HepG2 (cell line): ENCODE results near the gene AMIGO1. TPM values are rescaled to one million over a fixed set of nuclear protein-coding genes. Genes with fewer than 3 reads are reported as not detected.

Source experiments
- AHR ChIP-seq: IDR thresholded peaks from 2 replicates; pipeline ENCODE4 v1.6.1; 2018; ENCODE audit warnings: missing genetic modification reagents, missing compliant biosample characterization
- ELF4 ChIP-seq: sonication (generic); formaldehyde crosslinking; IDR thresholded peaks from 2 replicates; pipeline ENCODE4 v1.5.0; 2020; ENCODE audit warnings: missing genetic modification reagents, mild to moderate bottlenecking, moderate library complexity, borderline replicate concordance
- ERF ChIP-seq: IDR thresholded peaks from 2 replicates; pipeline ENCODE4 v1.6.1; 2018; ENCODE audit warnings: missing biosample characterization, missing genetic modification reagents
- GABPA ChIP-seq, 2 experiments: IDR thresholded peaks; 2 replicates each; pipeline ENCODE4 v1.6.1; 2011 to 2016; ENCODE audit warnings: low read depth in 2 of 2, low read length in 1 of 2, missing biosample characterization in 1 of 2, missing genetic modification characterization in 1 of 2
- GZF1 ChIP-seq: sonication (generic); formaldehyde crosslinking; IDR thresholded peaks from 2 replicates; pipeline ENCODE4 v1.5.1; 2020; ENCODE audit warnings: mild to moderate bottlenecking, missing genetic modification reagents
- HBP1 ChIP-seq: IDR thresholded peaks from 2 replicates; pipeline ENCODE4 v1.6.1; 2016; ENCODE audit warnings: low read depth, control low read depth
- JDP2 ChIP-seq: sonication (generic); formaldehyde crosslinking; IDR thresholded peaks from 2 replicates; pipeline ENCODE4 v1.8.1; 2022; ENCODE audit warnings: missing genetic modification reagents, borderline replicate concordance
- KAT8 ChIP-seq: IDR thresholded peaks from 2 replicates; pipeline ENCODE4 v1.6.1; 2016; ENCODE audit warnings: missing genetic modification reagents, missing compliant biosample characterization
- KLF15 ChIP-seq: sonication (generic); formaldehyde crosslinking; IDR thresholded peaks from 2 replicates; pipeline ENCODE4 v1.8.1; 2023; ENCODE audit warnings: borderline replicate concordance, mild to moderate bottlenecking, inconsistent platforms, missing genetic modification reagents, mixed read lengths
- KLF16 ChIP-seq, 2 experiments: sonication (generic) in 1 of 2; formaldehyde crosslinking in 1 of 2; IDR thresholded peaks; 2 replicates each; pipeline versions ENCODE4 v1.6.1 to v1.8.0; 2016 to 2023; ENCODE audit warnings: missing genetic modification reagents in 2 of 2, missing compliant biosample characterization in 1 of 2
- MIXL1 ChIP-seq: IDR thresholded peaks from 2 replicates; pipeline ENCODE4 v1.6.1; 2016
- NFKBIZ ChIP-seq: IDR thresholded peaks from 2 replicates; pipeline ENCODE4 v1.6.1; 2018; ENCODE audit warnings: missing genetic modification reagents, missing compliant biosample characterization
- NR2C2 ChIP-seq: sonication (generic); formaldehyde crosslinking; IDR thresholded peaks from 2 replicates; pipeline ENCODE4 v1.4.0; 2020; ENCODE audit warnings: missing genetic modification reagents, mild to moderate bottlenecking, moderate library complexity, borderline replicate concordance
- PBX2 ChIP-seq: IDR thresholded peaks from 2 replicates; pipeline ENCODE4 v1.6.1; 2016; ENCODE audit warnings: control low read depth
- ZNF225 ChIP-seq: sonication (generic); formaldehyde crosslinking; IDR thresholded peaks from 2 replicates; pipeline ENCODE4 v1.4.0; 2020; ENCODE audit warnings: mild to moderate bottlenecking, missing genetic modification reagents
- ZNF24 ChIP-seq: fragments of 450-650 bp; IDR thresholded peaks from 2 replicates; pipeline ENCODE4 v1.6.1; 2017; ENCODE audit warnings: antibody characterized with exemption, mild to moderate bottlenecking
- ZNF274 ChIP-seq: sonication (generic); formaldehyde crosslinking; IDR thresholded peaks from 2 replicates; pipeline ENCODE4 v1.5.1; 2020; ENCODE audit warnings: mild to moderate bottlenecking, missing genetic modification reagents
- ZNF543 ChIP-seq: sonication (generic); formaldehyde crosslinking; IDR thresholded peaks from 2 replicates; pipeline ENCODE4 v1.4.0; 2020; ENCODE audit warnings: mild to moderate bottlenecking, missing genetic modification reagents
- ZNF552 ChIP-seq: sonication (generic); formaldehyde crosslinking; IDR thresholded peaks from 2 replicates; pipeline ENCODE4 v1.9.0; 2022; ENCODE audit warnings: missing genetic modification reagents, mild to moderate bottlenecking, borderline replicate concordance
- ZNF672 ChIP-seq: sonication (generic); formaldehyde crosslinking; IDR thresholded peaks from 2 replicates; pipeline ENCODE4 v1.8.1; 2022; ENCODE audit warnings: missing genetic modification reagents
- ZNF839 ChIP-seq: sonication (generic); formaldehyde crosslinking; IDR thresholded peaks from 2 replicates; pipeline ENCODE4 v1.4.0; 2020; ENCODE audit warnings: missing genetic modification reagents, mild to moderate bottlenecking, borderline replicate concordance
- ZSCAN22 ChIP-seq: sonication (generic); formaldehyde crosslinking; IDR thresholded peaks from 2 replicates; pipeline ENCODE4 v1.4.0; 2020; ENCODE audit warnings: mild to moderate bottlenecking, missing genetic modification reagents
- polyA plus RNA-seq, 8 experiments: library from polyadenylated mRNA; depleted of rRNA in 3 of 8; stranded (reverse) in 7 of 8; unstranded in 1 of 8; fragments of >200 nt; fragmentation: Illumina TruSeq in 4 of 8; extraction: Trizol in 4 of 8; gene quantifications; 2 replicates each; pipeline versions ENCODE4 v1.2.1 to v1.2.3, GENCODE V29; 2011 to 2016; ENCODE audit warnings: low read depth in 4 of 8, missing spikeins in 1 of 8, mixed read lengths in 1 of 8; ENCODE audit not compliant: insufficient read depth in 1 of 8
- total RNA-seq, 5 experiments: library from RNA; depleted of rRNA; stranded (reverse); fragments of >200 nt; fragmentation: Illumina TruSeq; extraction: Trizol; gene quantifications; 2 replicates each; pipeline ENCODE4 v1.2.3, GENCODE V29; 2016; ENCODE audit warnings: low read depth in 1 of 5
- TF ChIP-seq, protein P1 (sequence below): IDR thresholded peaks from 2 replicates; pipeline ENCODE4 v1.6.1; 2016; ENCODE audit warnings: low read depth
- TF ChIP-seq, protein P2 (sequence below): sonication (generic); formaldehyde crosslinking; IDR thresholded peaks from 2 replicates; pipeline ENCODE4 v1.4.0; 2020; ENCODE audit warnings: missing genetic modification reagents

The AMIGO1 gene
- total and polyA plus RNA-seq, 2 of the 13 experiments (the other 11 are each of a cell fraction or from before 2014, with no cell fraction given) = 0.40 to 1.3 TPM

DNA sequence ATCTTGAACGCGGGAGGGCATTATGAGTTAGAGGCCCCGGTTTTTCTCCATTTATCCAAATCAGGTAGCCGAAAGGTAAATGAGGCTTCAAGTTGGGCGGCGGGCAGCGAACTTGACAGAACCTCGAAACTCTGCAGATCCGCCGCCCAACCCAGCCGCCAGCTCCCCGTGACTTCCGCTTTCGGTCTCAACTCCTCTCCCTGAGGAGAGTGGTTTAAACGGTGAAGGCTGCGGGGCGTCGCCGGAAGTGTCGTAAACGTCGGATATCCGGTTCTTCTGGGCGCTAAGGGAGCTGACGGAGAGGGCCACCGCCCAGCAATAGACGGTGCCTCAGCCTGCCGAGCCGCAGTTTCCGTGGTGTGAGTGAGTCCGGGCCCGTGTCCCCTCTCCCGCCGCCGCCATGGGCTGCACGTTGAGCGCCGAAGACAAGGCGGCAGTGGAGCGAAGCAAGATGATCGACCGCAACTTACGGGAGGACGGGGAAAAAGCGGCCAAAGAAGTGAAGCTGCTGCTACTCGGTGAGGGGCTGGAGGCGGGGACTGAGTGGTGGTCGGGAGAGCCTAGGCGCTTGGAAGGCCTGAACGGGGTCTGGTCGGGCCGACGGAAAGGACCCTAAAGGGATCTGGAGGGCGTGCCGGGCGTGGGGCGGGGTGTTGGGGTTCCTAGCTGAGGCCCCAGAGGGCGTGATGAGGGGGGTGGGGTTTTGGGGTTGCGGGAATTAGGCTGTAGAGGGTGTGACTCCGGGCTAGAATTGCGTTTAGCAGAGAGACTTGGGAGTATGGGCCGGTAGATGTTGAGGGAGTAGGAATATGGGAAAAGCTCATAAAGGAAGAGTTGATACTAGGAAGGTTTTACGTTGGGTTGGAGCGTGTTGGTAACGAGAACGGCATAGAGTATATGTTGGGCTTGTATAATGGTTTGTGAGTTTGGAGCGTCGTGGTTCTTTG is 39.1 kb upstream of the AMIGO1 start, which contains the start of gene GNAI3 (continued):
- TF ChIP-seq ZNF839 (no peak), KLF16 (CRISPR knock-in tag; IDR thresholded peaks at IDR 0.05) (peak in 1 of 2 experiments; percentile 84; a peak in 2 of 4 replicates), JDP2 (CRISPR knock-in tag) (no peak; the same call in 1 of the 2 replicates), ZSCAN22 (CRISPR knock-in tag) (no peak), ZNF24 (no peak), ZNF672 (CRISPR knock-in tag) (no peak), AHR (no peak; the same call in 1 of the 2 replicates), NFKBIZ (peak; percentile 70; the same call in 1 of the 2 replicates), ZNF274 (CRISPR knock-in tag) (peak; percentile 81), KAT8 (CRISPR knock-in tag) (peak; percentile 95), GABPA (IDR thresholded peaks at IDR 0.05; ENCODE audit: low read depth, low read length) (peak; percentile 91), GABPA (CRISPR knock-in tag; IDR thresholded peaks at IDR 0.05; ENCODE audit: low read depth) (peak; percentile 99), MIXL1 (CRISPR knock-in tag) (no peak; the same call in none of the 2 replicates), HBP1 (CRISPR knock-in tag) (peak; percentile 30; the same call in 1 of the 2 replicates), KLF15 (CRISPR knock-in tag) (no peak), ELF4 (CRISPR knock-in tag) (peak; percentile 95), NR2C2 (peak; percentile 54), ERF (peak; percentile 82; the same call in 1 of the 2 replicates), ZNF543 (CRISPR knock-in tag) (0 out of 2 replicates have a peak, but pooled peaks have one; percentile 50), PBX2 (CRISPR knock-in tag) (no peak), ZNF552 (no peak), ZNF225 (CRISPR knock-in tag) (no peak), GZF1 (CRISPR knock-in tag) (no peak)
- TF ChIP-seq, protein P1, sequence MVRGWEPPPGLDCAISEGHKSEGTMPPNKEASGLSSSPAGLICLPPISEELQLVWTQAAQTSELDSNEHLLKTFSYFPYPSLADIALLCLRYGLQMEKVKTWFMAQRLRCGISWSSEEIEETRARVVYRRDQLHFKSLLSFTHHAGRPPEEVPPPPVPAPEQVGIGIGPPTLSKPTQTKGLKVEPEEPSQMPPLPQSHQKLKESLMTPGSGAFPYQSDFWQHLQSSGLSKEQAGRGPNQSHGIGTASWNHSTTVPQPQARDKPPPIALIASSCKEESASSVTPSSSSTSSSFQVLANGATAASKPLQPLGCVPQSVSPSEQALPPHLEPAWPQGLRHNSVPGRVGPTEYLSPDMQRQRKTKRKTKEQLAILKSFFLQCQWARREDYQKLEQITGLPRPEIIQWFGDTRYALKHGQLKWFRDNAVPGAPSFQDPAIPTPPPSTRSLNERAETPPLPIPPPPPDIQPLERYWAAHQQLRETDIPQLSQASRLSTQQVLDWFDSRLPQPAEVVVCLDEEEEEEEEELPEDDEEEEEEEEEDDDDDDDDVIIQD = no peak
- TF ChIP-seq, protein P2, sequence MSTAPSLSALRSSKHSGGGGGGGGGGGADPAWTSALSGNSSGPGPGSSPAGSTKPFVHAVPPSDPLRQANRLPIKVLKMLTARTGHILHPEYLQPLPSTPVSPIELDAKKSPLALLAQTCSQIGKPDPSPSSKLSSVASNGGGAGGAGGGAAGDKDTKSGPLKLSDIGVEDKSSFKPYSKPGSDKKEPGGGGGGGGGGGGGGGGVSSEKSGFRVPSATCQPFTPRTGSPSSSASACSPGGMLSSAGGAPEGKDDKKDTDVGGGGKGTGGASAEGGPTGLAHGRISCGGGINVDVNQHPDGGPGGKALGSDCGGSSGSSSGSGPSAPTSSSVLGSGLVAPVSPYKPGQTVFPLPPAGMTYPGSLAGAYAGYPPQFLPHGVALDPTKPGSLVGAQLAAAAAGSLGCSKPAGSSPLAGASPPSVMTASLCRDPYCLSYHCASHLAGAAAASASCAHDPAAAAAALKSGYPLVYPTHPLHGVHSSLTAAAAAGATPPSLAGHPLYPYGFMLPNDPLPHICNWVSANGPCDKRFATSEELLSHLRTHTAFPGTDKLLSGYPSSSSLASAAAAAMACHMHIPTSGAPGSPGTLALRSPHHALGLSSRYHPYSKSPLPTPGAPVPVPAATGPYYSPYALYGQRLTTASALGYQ (CRISPR knock-in tag) = no peak
